Naive thymus-derived CD4-positive, alpha-beta T cell (primary cell): ENCODE data around the gene ZNF766. TPM values are rescaled to one million over a fixed set of nuclear protein-coding genes. Genes with fewer than 3 reads are reported as not detected.

Experiments used
- ATAC-seq: fragments of 150-1000 bp; cut with Tn5 transposase; 2 replicates; pipeline ENCODE4 v1.10.0; 2021; ENCODE audit warnings: mild to moderate bottlenecking, moderate library complexity
- CTCF ChIA-PET: fragments of 350-600 bp; sonication (Branson Sonifier 250); formaldehyde crosslinking; loops from one replicate; lab custom pipeline; 2021; ENCODE audit warnings: antibody characterized with exemption; lab: Charles Lee
- POLR2A ChIA-PET: fragments of 350-600 bp; sonication (Branson Sonifier 250); formaldehyde crosslinking; loops from one replicate; lab custom pipeline; 2021; ENCODE audit warnings: antibody characterized with exemption, inconsistent platforms; lab: Charles Lee
- DNase-seq, 9 donors: peaks; one replicate each; pipeline versions ENCODE4 v3.0.0 to v3.0.0-alpha.2; 2020 to 2022; ENCODE audit warnings: mixed read lengths in 1 of 9
- H3K27ac ChIP-seq: one replicate; pipeline ENCODE4 v1.7.0; 2013; ENCODE audit warnings: mild to moderate bottlenecking, low read depth, low read length, moderate library complexity
- H3K27me3 ChIP-seq, 2 donors: one replicate each; pipeline ENCODE4 v1.7.0; 2013; ENCODE audit warnings: low read length in 2 of 2, mild to moderate bottlenecking in 2 of 2, moderate library complexity in 2 of 2; ENCODE audit not compliant: control insufficient read depth in 2 of 2, insufficient read depth in 2 of 2
- H3K36me3 ChIP-seq, 3 experiments: 1 replicate in 2 of 3; 2 replicates in 1 of 3; pipeline ENCODE4 v1.7.0; 2013; ENCODE audit warnings: low read length in 3 of 3, mild to moderate bottlenecking in 3 of 3, moderate library complexity in 1 of 3; ENCODE audit not compliant: insufficient read depth in 3 of 3, control insufficient read depth in 2 of 3
- H3K4me1 ChIP-seq, 2 donors: one replicate each; pipeline ENCODE4 v1.7.0; 2013; ENCODE audit warnings: low read length in 2 of 2, mild to moderate bottlenecking in 2 of 2, moderate library complexity in 1 of 2; ENCODE audit not compliant: control insufficient read depth in 2 of 2, insufficient read depth in 2 of 2
- H3K4me3 ChIP-seq: 2 replicates; pipeline ENCODE4 v1.7.0; 2013; ENCODE audit warnings: mild to moderate bottlenecking, low read length
- H3K9me3 ChIP-seq, 3 experiments: 1 replicate in 2 of 3; 2 replicates in 1 of 3; pipeline ENCODE4 v1.7.0; 2013; ENCODE audit warnings: low read length in 3 of 3; ENCODE audit not compliant: control insufficient read depth in 2 of 3
- H3K27ac Mint-ChIP-seq, 9 donors: one replicate each; pipeline ENCODE4 v1.8.0; 2020 to 2022; ENCODE audit warnings: mixed read lengths in 9 of 9, mild to moderate bottlenecking in 8 of 9, moderate library complexity in 5 of 9, inconsistent platforms in 2 of 9
- H3K27me3 Mint-ChIP-seq, 5 donors: one replicate each; pipeline ENCODE4 v1.8.0; 2021 to 2022; ENCODE audit warnings: mixed read lengths in 5 of 5, mild to moderate bottlenecking in 1 of 5
- H3K36me3 Mint-ChIP-seq, 5 donors: one replicate each; pipeline ENCODE4 v1.8.0; 2020 to 2022; ENCODE audit warnings: mixed read lengths in 5 of 5, mild to moderate bottlenecking in 3 of 5, inconsistent platforms in 1 of 5
- H3K4me1 Mint-ChIP-seq, 7 donors: one replicate each; pipeline ENCODE4 v1.8.0; 2020 to 2022; ENCODE audit warnings: mixed read lengths in 7 of 7, mild to moderate bottlenecking in 3 of 7, inconsistent platforms in 1 of 7
- H3K4me3 Mint-ChIP-seq, 10 donors: one replicate each; pipeline ENCODE4 v1.8.0; 2020 to 2022; ENCODE audit warnings: mild to moderate bottlenecking in 10 of 10, mixed read lengths in 10 of 10, moderate library complexity in 6 of 10, inconsistent platforms in 2 of 10
- H3K9me3 Mint-ChIP-seq, 11 donors: one replicate each; pipeline ENCODE4 v1.8.0; 2020 to 2022; ENCODE audit warnings: mixed read lengths in 11 of 11, mild to moderate bottlenecking in 4 of 11, inconsistent platforms in 1 of 11, moderate library complexity in 1 of 11
- intact Hi-C, 2 donors: fragments of 100-400 bp; cut with micrococcal nuclease; formaldehyde crosslinking; loops; one replicate each; pipeline ENCODE4 v1.15.1; 2023
- polyA plus RNA-seq, 2 donors: library from polyadenylated mRNA; unstranded; fragments of 300-500 nt; fragmentation: Illumina TruSeq; gene quantifications; one replicate each; pipeline ENCODE4 v1.2.3, GENCODE V29; 2021
- total RNA-seq, 6 experiments: library from RNA in 5 of 6; stranded (reverse) in 5 of 6; gene quantifications; 1 replicate in 5 of 6; 2 replicates in 1 of 6; pipeline ENCODE4 v1.2.3 and lab custom pipeline; 2021 to 2026

The ZNF766 gene
- total and polyA plus RNA-seq, 7 experiments from 2014 or later = 24.7 to 79.3 (median 59.2) TPM

- peaks cover 8 to 96% (median 73%) of the 10 kb centered on the region in 11 donors for H3K9me3 Mint-ChIP-seq
- H3K36me3 Mint-ChIP-seq = peaks cover 37 to 84% (median 82%) of the 10 kb centered on the region in 5 donors
Measured at GRCh38 chr19:52307275-52307674, 37.9 kb downstream of the ZNF766 start.

GRCh38 chr19:52322429-52322828 is 53.0 kb downstream of the ZNF766 start:
- Mint-ChIP-seq H3K27ac (no peak overlapping the region), H3K27me3 (no peaks in the 10 kb centered on the region), H3K4me1 (peaks cover 0 to 3% (median 0%) of the 10 kb centered on the region in 7 donors), H3K4me3 (no peak overlapping the region), H3K9me3 (peaks cover 13 to 99% (median 88%) of the 10 kb centered on the region in 11 donors), H3K36me3 (peaks cover 32 to 67% (median 64%) of the 10 kb centered on the region in 5 donors)
- CTCF ChIA-PET = no interaction called here
- H3K4me1 ChIP-seq = no peaks in the 10 kb centered on the region
- ATAC-seq (no peak), DNase-seq (no peak)
- H3K9me3 ChIP-seq = peaks cover 31 to 97% (median 64%) of the 10 kb centered on the region in 3 experiments
- no peaks in the 10 kb centered on the region for H3K27me3 ChIP-seq
- H3K36me3 ChIP-seq = peaks cover 35 to 52% (median 42%) of the 10 kb centered on the region in 3 experiments
- POLR2A ChIA-PET = no interaction called here
- H3K27ac ChIP-seq = no peak overlapping the region
- intact Hi-C loops = no loop called here
- H3K4me3 ChIP-seq = peak overlapping the region; percentile 25

More at GRCh38 chr19:52307275-52307674, 37.9 kb downstream of the ZNF766 start:
- H3K4me1 ChIP-seq = no peaks in the 10 kb centered on the region
- ATAC-seq (no peak), DNase-seq (peak in 2 of 9 donors; percentile 12 to 13)
- Mint-ChIP-seq H3K27me3 (no peaks in the 10 kb centered on the region), H3K4me1 (no peaks in the 10 kb centered on the region), H3K4me3 (no peak overlapping the region), H3K27ac (no peak overlapping the region)
- no peak overlapping the region for H3K4me3 ChIP-seq
- H3K27ac ChIP-seq = no peak overlapping the region
- H3K9me3 ChIP-seq = peaks cover 12 to 73% (median 30%) of the 10 kb centered on the region in 3 experiments
- intact Hi-C loops = no loop called here
- CTCF ChIA-PET = no interaction called here
- H3K36me3 ChIP-seq = peaks cover 0 to 80% (median 10%) of the 10 kb centered on the region in 3 experiments
- POLR2A ChIA-PET = no interaction called here
- no peaks in the 10 kb centered on the region for H3K27me3 ChIP-seq

GRCh38 chr19:52331757-52332156 is 62.4 kb downstream of the ZNF766 start:
- intact Hi-C loops = no loop called here
- Histone ChIP-seq H3K4me3 (no peak overlapping the region), H3K27me3 (no peaks in the 10 kb centered on the region), H3K9me3 (peaks cover 9 to 72% (median 16%) of the 10 kb centered on the region in 3 experiments), H3K36me3 (peaks cover 0 to 4% (median 0%) of the 10 kb centered on the region in 3 experiments), H3K27ac (no peak overlapping the region), H3K4me1 (peaks cover 0 to 2% of the 10 kb centered on the region in 2 donors)
- no peak overlapping the region for H3K27ac Mint-ChIP-seq
- no peak overlapping the region for H3K4me3 Mint-ChIP-seq
- ChIA-PET CTCF (no interaction called here), POLR2A (no interaction called here)
- no peak for DNase-seq
- peaks cover 0 to 98% (median 59%) of the 10 kb centered on the region in 11 donors for H3K9me3 Mint-ChIP-seq
- no peaks in the 10 kb centered on the region for H3K27me3 Mint-ChIP-seq
- ATAC-seq = no peak
- peaks cover 3 to 10% (median 8%) of the 10 kb centered on the region in 7 donors for H3K4me1 Mint-ChIP-seq
- H3K36me3 Mint-ChIP-seq = peaks cover 3 to 23% (median 6%) of the 10 kb centered on the region in 5 donors

DNA sequence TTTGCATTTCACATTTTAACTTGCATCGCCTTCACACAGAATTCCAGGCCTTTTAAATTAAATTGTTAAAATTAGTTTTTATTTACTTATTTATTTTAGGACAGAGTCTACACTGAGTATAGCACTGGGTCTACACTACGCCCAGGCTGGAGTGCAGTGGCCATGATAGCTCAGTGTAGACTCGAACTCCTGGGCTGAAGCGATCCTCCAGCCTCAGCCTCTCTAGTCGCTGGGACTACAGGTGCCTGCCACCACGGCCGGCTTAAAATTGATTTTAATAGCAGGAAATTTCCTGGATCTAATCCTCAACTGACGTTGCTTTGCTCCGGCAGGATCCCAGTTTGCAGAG is 66.4 kb downstream of the ZNF766 start:
- intact Hi-C loops = loop anchor here (1.0 to 2.0 kb wide), 7 partner anchors 34 to 400 kb away; partner anchors contain the start of genes ZNF480 (in 1 of the 2), ZNF528 (in 1 of the 2), ZNF611 (in 1 of the 2) and ZNF766 (in 1 of the 2)
- peak overlapping the region; percentile 83 for H3K27ac ChIP-seq
- peaks cover 5 to 99% (median 49%) of the 10 kb centered on the region in 11 donors for H3K9me3 Mint-ChIP-seq
- peaks cover 0 to 4% (median 0%) of the 10 kb centered on the region in 3 experiments for H3K36me3 ChIP-seq
- ChIA-PET POLR2A (interaction anchor here (1.7 kb wide), 1 partner anchor 34 kb away, joined by 4 read pairs; the partner anchor contains the start of gene ZNF880), CTCF (no interaction called here)
- DNase-seq = no peak
- peak overlapping the region; percentile 81 to 98 (median 96) for H3K27ac Mint-ChIP-seq
- H3K4me1 ChIP-seq = peaks cover 0 to 6% of the 10 kb centered on the region in 2 donors
- H3K4me3 Mint-ChIP-seq = peak overlapping the region; percentile 87 to 97 (median 93)
- H3K27me3 Mint-ChIP-seq = no peaks in the 10 kb centered on the region
- H3K27me3 ChIP-seq = no peaks in the 10 kb centered on the region
- H3K4me3 ChIP-seq = peak overlapping the region; percentile 88
- peak; percentile 18 for ATAC-seq
- peaks cover 17 to 41% (median 24%) of the 10 kb centered on the region in 5 donors for H3K36me3 Mint-ChIP-seq
- H3K4me1 Mint-ChIP-seq = peaks cover 11 to 19% (median 16%) of the 10 kb centered on the region in 7 donors
- H3K9me3 ChIP-seq = peaks cover 9 to 35% (median 13%) of the 10 kb centered on the region in 3 experiments

GRCh38 chr19:52336117-52336790 is 66.9 kb downstream of the ZNF766 start, which contains the start of gene ZNF610:
TSS of gene ZNF610 (plus strand) at chr19:52336243. CDS start at chr19:52349173, 12,930 bp downstream.
- ChIA-PET POLR2A (interaction anchor here (1.7 kb wide), 1 partner anchor 33 kb away, joined by 4 read pairs; the partner anchor contains the start of gene ZNF880), CTCF (no interaction called here)
- Mint-ChIP-seq H3K27ac (peak within 1 kb of the TSS; percentile 81 to 98 (median 96)), H3K4me1 (peaks cover 11 to 19% (median 16%) of the 10 kb centered on the region in 7 donors), H3K4me3 (peak within 1 kb of the TSS; percentile 87 to 97 (median 93)), H3K36me3 (peaks cover 17 to 45% (median 24%) of the 10 kb centered on the region in 5 donors), H3K9me3 (peaks cover 5 to 99% (median 49%) of the 10 kb centered on the region in 11 donors), H3K27me3 (no peaks in the 10 kb centered on the region)
- H3K4me1 ChIP-seq = peaks cover 0 to 6% of the 10 kb centered on the region in 2 donors
- intact Hi-C loops = loop anchor here (1.0 to 2.0 kb wide), 7 partner anchors 33 to 399 kb away; partner anchors contain the start of genes ZNF480 (in 1 of the 2), ZNF528 (in 1 of the 2), ZNF611 (in 1 of the 2) and ZNF766 (in 1 of the 2)
- peaks cover 8 to 30% (median 9%) of the 10 kb centered on the region in 3 experiments for H3K9me3 ChIP-seq
- H3K27me3 ChIP-seq = no peaks in the 10 kb centered on the region
- ATAC-seq = peak; percentile 99
- H3K36me3 ChIP-seq = peaks cover 0 to 4% (median 0%) of the 10 kb centered on the region in 3 experiments
- DNase-seq = peak; percentile 73 to 88 (median 85)
- peak within 1 kb of the TSS; percentile 88 for H3K4me3 ChIP-seq
- peak within 1 kb of the TSS; percentile 83 for H3K27ac ChIP-seq

- peak in 1 of 9 donors; percentile 11 for DNase-seq
- intact Hi-C loops = loop anchor here (1.0 to 2.0 kb wide), 7 partner anchors 32 to 398 kb away; partner anchors contain the start of genes ZNF480 (in 1 of the 2), ZNF528 (in 1 of the 2), ZNF611 (in 1 of the 2) and ZNF766 (in 1 of the 2)
- no peak for ATAC-seq
- Histone ChIP-seq H3K4me1 (peaks cover 0 to 6% of the 10 kb centered on the region in 2 donors), H3K27ac (peak overlapping the region; percentile 83), H3K36me3 (peaks cover 0 to 4% (median 0%) of the 10 kb centered on the region in 3 experiments), H3K27me3 (no peaks in the 10 kb centered on the region), H3K9me3 (peaks cover 1 to 24% (median 3%) of the 10 kb centered on the region in 3 experiments), H3K4me3 (peak overlapping the region; percentile 88)
- peak overlapping the region; percentile 87 to 97 (median 93) for H3K4me3 Mint-ChIP-seq
- H3K36me3 Mint-ChIP-seq = peaks cover 17 to 43% (median 25%) of the 10 kb centered on the region in 5 donors
- H3K9me3 Mint-ChIP-seq = peaks cover 5 to 94% (median 43%) of the 10 kb centered on the region in 11 donors
- no peaks in the 10 kb centered on the region for H3K27me3 Mint-ChIP-seq
- CTCF ChIA-PET = no interaction called here
- H3K27ac Mint-ChIP-seq = peak overlapping the region; percentile 81 to 97 (median 96)
- H3K4me1 Mint-ChIP-seq = peaks cover 11 to 19% (median 16%) of the 10 kb centered on the region in 7 donors
- POLR2A ChIA-PET = interaction anchor here (0.6 to 1.7 kb wide), 2 partner anchors 33 to 258 kb away, joined by 4 to 5 read pairs; partner anchors contain the start of gene ZNF880
Measured at GRCh38 chr19:52336791-52337381, 67.5 kb downstream of the ZNF766 start.
